ENCODE measurements around the gene CRYBB3.

CRYBB3 gene

GRCh38 chr22:25199731-25200520 lies at the start of gene CRYBB3:
CRYBB3 (plus strand) TSS chr22:25199858; CDS start chr22:25201397, 1,539 bp downstream.
- no peak for DNase-seq (ENCODE audit: low read depth)

- DNase-seq (ENCODE audit: low read depth), result no peak
Observed at GRCh38 chr22:25153961-25154666, 45.5 kb upstream of the CRYBB3 start.

- no peak for DNase-seq (ENCODE audit: low read depth)
Observed at GRCh38 chr22:25154667-25154999, 45.0 kb upstream of the CRYBB3 start.

- DNase-seq (ENCODE audit: low read depth), result no peak
Observed at GRCh38 chr22:25156736-25157135, 42.9 kb upstream of the CRYBB3 start.

- no peak for DNase-seq (ENCODE audit: low read depth)
Observed at GRCh38 chr22:25159028-25159427, 40.6 kb upstream of the CRYBB3 start.

DNA sequence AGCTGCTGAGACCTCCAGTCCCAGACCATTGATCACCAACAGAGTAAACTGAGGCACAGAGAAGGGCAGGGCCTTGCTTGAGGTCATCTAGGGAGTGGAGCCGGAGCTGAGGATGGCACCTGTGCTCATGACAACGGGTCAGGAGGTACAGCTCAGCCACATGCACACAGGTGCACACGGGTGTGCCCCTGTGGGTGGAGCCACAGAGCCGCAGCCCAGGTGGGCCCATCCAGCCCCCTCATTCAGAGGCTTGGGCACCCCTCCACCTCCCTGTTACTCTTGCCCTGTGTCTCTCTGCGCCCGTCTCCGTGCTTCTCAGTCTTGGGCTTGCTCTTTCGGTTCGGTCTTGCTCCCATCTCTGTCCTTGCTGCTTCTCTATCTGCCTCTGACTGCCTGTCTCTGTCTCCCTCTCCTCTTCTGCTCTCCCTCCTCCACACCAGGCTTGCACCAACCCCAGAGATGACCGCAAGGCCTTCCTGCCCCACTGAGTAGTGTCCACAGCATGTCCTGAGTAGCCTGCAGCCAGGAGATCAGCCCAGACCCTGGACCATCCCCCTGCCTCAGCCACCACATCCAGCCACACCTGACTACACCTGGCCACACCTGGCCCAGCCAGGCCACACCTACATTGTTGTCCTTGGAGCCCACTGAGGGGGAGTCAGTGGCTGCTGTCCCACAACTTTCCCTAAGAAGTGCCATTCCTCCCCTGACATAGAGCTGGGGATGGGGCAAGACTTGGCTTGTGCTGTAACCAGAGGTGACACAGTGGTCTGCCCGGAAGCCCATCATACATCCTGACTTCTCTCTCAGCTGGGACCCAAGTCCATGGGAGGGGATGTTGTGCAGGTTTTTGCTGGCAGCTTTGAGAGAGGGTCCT lies 39.3 kb upstream of the CRYBB3 start:
- no peak for DNase-seq (ENCODE audit: low read depth)

DNA sequence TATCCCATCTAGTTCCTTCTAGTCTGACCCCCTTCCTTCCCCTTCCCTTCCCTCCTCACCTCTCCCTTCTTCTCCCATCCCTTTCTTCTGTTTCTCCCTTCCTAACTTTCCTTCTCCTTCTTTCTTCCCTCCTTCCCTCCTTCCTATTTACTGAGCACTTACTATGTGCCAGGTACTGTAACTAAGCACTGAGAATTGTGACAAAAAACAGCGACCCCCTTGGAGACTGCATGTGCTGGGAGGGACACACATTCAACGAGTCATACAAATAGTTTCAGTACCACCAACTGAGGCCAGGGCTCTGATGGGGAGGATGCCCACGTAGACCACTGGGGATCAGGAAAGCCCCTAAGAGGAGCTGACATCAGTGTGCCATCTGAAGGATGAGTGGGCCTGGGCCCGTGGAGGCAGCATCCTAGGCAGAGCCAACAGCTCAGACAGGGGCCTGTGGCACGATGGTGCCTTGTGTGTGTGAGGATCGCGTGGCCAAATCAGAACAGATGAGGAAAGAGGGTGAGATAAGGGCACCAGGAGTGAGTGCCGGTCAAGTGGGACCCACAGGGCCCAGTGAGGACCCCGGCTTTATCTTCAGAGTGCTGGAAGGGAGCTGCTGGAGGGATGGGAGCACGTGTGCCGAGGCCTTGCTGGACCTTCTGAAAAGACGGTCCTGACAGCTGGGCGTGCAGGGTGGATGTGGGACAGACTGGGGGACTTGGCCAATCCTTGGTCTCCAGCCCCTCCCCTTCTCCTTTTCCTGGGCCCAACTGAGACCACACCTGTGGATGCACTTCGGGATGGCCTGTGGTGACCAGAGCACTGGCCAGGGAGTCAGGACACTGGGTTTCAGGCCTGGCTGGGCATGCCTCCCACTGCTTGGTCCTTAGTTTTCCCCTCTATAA lies 38.4 kb upstream of the CRYBB3 start:
- no peak for DNase-seq (ENCODE audit: low read depth)

DNA sequence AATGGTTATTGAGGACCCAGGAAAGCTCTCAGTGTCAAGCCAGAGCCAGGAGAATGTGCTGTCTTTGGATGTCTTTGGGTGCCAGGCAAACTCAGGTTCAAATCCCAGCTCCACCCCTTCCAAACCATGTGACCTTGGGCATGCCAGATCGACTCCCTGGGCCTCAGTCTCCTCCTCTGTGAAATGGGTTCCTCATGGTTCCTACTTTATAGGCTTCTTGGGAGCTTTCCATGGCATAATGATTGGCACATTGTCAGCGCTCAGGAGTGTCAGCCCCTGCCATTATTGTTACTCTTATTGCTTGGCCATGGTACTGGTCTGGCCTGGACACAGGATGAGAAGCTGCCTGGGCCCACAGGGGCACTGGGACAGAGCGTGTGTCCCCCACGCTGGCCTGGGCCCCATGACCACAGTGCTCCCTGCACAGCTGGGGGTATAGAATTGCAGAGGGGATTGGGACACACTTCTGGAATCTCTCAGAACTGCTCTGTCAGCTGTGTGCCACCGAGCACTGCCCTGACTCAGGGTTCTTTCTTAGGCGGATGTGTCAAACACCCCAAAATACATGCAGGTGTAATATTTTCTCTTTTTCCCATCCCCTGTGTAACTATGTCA lies 37.6 kb upstream of the CRYBB3 start:
- no peak for DNase-seq (ENCODE audit: low read depth)

DNA sequence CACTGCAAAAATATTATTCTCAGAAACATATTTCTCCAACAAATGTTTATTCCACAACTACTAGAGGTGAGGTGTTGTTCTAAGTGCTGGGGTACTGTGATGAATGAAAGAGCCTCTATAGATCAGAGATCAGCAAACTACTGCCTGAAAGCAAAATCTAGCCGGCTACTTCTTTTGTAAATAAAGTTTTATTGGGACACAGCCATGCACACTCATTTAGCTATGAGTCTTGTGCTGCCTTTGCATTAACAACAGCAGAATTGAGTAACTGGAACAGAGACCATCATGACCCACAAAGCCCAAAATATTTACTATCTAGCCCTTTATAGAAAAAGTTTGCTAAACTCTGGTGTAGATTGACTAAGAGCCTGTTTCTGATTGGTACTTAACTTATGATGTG lies 37.1 kb upstream of the CRYBB3 start:
- no peak for DNase-seq (ENCODE audit: low read depth)

DNA sequence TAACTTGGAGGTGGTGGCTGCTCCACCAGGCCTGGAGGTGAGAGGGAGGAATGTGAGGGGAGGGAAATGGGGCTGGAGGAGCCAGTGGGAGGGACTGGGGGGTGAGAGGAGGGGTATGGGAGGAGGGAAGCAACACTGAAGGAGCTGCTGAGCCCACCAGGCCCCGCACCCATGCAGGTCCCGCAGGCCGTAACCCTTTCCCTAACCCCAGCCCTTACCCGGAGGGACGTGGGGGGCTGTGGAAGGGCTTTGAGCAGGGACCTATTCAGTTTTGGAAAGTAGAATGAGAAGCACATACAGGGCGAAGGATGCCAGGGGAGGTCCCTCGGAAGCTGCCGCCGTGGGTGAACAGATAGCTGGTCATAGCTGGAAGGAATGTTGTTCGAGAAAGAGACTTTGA lies 33.9 kb upstream of the CRYBB3 start:
- DNase-seq (ENCODE audit: low read depth), result no peak

DNA sequence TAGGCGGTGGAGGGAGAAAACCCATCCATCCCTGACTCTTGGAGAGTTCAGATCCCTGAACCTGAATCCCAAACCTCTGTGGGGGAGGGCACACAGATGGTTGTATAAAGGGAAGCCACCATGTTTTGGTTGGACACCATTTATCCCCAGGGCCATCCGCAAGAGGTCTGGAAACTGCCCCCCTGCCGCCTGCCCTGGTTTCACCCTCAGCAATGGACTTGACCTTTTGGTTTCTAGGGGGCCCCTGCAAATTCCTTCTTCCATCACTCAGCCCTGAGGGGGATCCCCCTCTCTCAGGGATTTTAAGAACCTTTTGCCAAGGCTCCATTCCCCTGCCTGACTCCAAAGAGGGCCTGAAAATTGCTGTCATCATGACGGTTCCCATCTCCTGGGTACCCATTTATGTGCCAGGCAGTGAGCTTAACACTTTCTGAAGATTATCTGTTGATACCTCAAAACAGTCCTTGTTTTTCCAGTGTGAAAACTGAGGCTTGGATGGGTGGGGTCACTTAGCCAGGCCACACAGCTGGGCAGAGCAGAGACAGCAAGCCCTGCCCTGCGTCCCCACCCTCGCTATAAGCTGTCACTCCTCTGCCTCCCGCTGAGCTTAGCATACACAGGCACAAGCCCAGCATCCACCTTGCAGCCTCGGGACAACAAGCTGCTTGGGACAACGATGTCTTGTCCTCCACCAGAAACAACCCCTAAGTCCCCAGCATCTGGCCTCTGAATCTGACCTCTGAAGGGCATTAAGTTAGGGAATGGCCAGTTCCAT lies 33.2 kb upstream of the CRYBB3 start:
- no peak for DNase-seq (ENCODE audit: low read depth)

GRCh38 chr22:25167082-25167481 lies 32.6 kb upstream of the CRYBB3 start:
- no peak for DNase-seq (ENCODE audit: low read depth)

GRCh38 chr22:25167834-25168601 lies 31.6 kb upstream of the CRYBB3 start:
- no peak for DNase-seq (ENCODE audit: low read depth)

DNA sequence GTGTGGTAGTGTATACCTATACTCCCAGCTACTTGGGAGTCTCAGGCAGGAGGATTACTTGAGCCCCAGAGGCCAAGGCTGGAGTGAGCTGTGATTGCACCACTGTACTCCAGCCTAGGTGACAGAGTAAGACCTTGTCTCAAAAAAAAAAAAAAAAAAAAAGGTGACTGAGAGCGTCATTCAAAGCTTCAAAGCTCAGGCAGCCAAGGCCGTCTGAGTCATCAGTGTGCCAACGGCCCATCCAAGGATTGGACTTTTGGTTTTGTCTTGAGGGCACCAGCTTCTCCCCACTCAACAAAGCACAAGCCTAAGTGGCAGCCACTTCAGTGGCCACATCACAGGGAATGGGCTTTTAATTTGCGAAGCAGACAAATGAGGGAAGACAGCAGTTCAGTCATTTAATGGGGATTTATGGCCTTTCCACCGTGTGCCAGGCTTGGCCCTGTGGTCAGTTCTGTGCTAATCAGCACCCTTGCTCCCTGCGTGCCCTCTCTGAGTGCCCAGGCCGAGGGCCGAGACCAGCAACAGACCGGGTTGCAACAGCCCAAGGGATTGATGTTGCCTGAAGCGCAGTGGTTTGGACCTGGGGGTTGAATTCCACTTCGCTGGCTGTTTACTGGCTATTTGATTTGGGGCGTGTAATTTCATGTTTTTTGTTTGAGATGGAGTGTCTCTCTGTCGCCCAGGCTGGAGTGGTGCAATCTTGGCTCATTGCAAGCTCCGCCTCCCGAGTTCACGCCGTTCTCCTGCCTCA lies 30.2 kb upstream of the CRYBB3 start:
- DNase-seq (ENCODE audit: low read depth), result no peak

DNA sequence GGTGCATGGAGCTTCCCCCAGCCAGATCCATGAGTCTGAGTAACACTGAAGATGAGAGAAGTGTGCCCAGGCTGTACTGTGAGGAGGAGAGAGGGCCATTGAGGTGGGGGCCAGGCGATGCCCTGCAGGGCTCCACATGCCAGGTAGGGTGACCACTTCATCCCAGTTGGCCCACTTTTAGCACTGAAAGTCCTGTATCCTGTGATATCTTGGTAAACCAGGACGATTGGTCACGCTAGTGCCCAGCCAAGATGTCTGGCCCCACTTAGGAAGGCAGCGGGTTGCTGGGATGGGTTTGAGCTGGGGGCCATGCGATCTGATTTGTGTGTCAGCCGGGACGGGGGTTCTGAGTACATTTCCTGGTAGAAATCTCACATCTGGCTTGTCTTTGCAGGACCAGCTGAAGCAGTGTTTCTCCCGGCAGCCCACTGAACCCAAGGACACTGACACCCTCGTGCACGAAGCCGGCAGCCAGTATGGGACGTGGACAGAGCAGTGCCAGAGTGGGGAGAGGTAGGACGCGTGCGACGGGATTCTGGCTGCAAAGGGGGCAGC lies 29.2 kb upstream of the CRYBB3 start:
- DNase-seq (ENCODE audit: low read depth), result no peak

DNA sequence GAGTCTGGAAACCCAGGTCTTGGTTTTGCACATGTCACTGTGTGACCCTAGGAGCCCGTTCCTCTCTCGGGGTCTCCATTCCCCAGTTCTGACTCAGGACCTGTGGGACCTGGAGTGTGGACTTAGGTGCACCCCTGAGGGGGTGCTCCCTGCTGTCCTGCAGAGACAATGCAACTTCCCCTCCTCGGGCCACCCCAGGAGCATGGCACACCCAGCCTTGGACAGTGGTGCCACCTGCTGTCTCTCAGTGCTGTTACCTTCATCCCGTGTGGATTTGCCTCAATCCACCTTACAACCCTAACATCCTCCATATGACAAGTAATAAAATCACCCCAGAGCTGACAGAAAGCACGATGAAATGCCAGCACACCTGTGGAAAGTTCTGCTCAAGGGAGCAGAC lies 27.5 kb upstream of the CRYBB3 start:
- no peak for DNase-seq (ENCODE audit: low read depth)

DNA sequence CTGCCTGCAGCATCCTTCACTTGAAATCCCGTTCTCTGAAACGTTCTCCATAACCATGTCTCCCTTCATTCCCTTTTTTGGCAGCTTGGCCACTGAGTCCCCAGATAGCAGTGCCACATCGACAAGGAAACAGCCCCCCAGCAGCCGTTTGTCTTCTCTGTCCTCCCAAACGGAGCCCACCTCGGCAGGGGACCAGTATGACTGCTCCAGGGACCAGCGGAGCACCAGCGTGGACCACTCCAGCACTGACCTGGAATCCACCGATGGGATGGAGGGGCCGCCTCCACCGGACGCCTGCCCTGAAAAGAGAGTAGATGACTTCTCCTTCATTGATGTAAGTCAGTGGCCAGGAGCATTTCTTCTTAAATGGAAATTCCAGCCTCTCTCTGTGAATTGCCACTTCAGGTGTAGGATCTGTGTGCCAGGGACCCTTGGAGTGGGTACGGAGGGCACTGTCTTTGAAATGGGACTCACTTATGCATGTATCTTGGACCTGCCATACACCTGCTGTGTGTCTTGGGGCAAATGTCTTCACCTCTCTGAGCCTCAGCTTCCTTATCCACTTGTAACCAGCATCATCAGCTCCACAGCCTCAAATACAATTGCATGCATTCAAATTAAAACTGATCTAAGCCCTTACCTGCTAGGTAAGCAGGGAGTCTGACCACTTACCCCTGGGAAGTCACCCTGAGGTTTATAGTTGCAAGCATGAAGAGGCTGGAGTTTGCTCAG lies 25.3 kb upstream of the CRYBB3 start:
- DNase-seq (ENCODE audit: low read depth), result no peak

DNA sequence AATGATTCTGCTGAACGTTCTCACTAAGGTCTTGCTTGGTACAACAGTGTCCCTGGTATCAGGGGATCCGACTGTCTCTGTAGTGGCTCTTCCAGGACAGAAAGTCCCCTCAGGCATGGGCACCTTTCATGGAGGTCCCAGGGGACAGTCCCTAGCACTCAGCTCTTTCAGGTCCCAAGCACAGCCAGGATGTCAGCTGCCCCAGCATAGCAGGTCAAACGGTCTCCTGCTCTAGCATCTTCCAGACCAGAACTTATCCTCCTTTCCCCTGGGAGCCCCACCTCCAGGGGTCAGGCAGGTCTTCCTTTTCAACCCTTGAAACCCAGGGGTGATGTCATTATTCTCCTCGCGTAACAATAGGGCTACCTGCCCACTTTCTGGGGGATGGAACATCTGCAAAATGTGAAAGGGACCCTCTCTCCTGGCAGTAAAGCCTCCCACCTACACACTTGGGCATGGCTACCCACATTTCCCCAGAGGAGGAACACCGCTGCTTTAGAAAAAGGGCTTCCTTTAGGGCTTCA lies 24.7 kb upstream of the CRYBB3 start:
- DNase-seq (ENCODE audit: low read depth), result no peak

All from stimulated activated CD8-positive, alpha-beta memory T cell treated with anti-CD3 and anti-CD28 coated beads, Interleukin-7, amount 100 ng/mL, for 24 hours (primary cell).